ENCODE measurements around the gene PMVK.
A peak's percentile ranks its signal among the peaks of the same experiment; 100 is the strongest.

Gene PMVK

GRCh38 chr1:154881820-154882535, 54.5 kb downstream of the PMVK start:
- DNase-seq (ENCODE audit: low read depth, low spot score), result no peak

GRCh38 chr1:154880671-154881070, 55.8 kb downstream of the PMVK start:
- no peak for DNase-seq (ENCODE audit: low read depth, low spot score)

- DNase-seq (ENCODE audit: low read depth, low spot score), result no peak
Measured at GRCh38 chr1:154879038-154879421, 57.5 kb downstream of the PMVK start.

- DNase-seq (ENCODE audit: low read depth, low spot score), result peak; percentile 54
Measured at GRCh38 chr1:154878371-154879037, 58.0 kb downstream of the PMVK start.

GRCh38 chr1:154877370-154877974, 59.0 kb downstream of the PMVK start:
- no peak for DNase-seq (ENCODE audit: low read depth, low spot score)

GRCh38 chr1:154876842-154877369, 59.6 kb downstream of the PMVK start:
- DNase-seq (ENCODE audit: low read depth, low spot score), result no peak

Measured in iPS DF 19.7 (cell line).